Liver (tissue), 9 donors: ENCODE results near the gene SERPINE2. TPM values are rescaled to one million over a fixed set of nuclear protein-coding genes. Genes with fewer than 3 reads are reported as not detected.
A peak's percentile ranks its signal among the peaks of the same experiment; 100 is the strongest.

Source experiments
- DNase-seq: peaks from one replicate; pipeline ENCODE4 v3.0.0-alpha.2; 2017; ENCODE audit warnings: low spot score
- H3K27ac ChIP-seq, 2 donors: one replicate each; pipeline ENCODE4 v1.7.0; 2013; ENCODE audit warnings: inconsistent platforms in 2 of 2, low read length in 2 of 2, control low read depth in 1 of 2, low read depth in 1 of 2, mild to moderate bottlenecking in 1 of 2
- H3K27me3 ChIP-seq, 4 donors: one replicate each; pipeline versions ENCODE4 v1.6.1 to v1.7.0; 2013; ENCODE audit warnings: low read length in 3 of 4, inconsistent platforms in 1 of 4, mild to moderate bottlenecking in 1 of 4, moderate library complexity in 1 of 4; ENCODE audit not compliant: control insufficient read depth in 4 of 4, insufficient read depth in 4 of 4
- H3K36me3 ChIP-seq, 4 donors: one replicate each; pipeline versions ENCODE4 v1.6.1 to v1.7.0; 2013; ENCODE audit warnings: low read length in 3 of 4, mild to moderate bottlenecking in 3 of 4, low read depth in 1 of 4, moderate library complexity in 1 of 4; ENCODE audit not compliant: control insufficient read depth in 4 of 4, insufficient read depth in 3 of 4
- H3K4me1 ChIP-seq, 4 donors: one replicate each; pipeline versions ENCODE4 v1.6.1 to v1.7.0; 2013; ENCODE audit warnings: low read length in 3 of 4, mild to moderate bottlenecking in 3 of 4, moderate library complexity in 1 of 4; ENCODE audit not compliant: control insufficient read depth in 4 of 4, insufficient read depth in 4 of 4
- H3K4me3 ChIP-seq, 3 donors: one replicate each; pipeline versions ENCODE4 v1.6.1 to v1.7.0; 2013; ENCODE audit warnings: low read length in 3 of 3, control low read depth in 1 of 3, low read depth in 1 of 3, mild to moderate bottlenecking in 1 of 3
- H3K9ac ChIP-seq, 2 donors: one replicate each; pipeline ENCODE4 v1.7.0; 2013; ENCODE audit warnings: low read length in 2 of 2, mild to moderate bottlenecking in 2 of 2, moderate library complexity in 2 of 2, control low read depth in 1 of 2, low read depth in 1 of 2
- H3K9me3 ChIP-seq, 4 donors: one replicate each; pipeline versions ENCODE4 v1.6.1 to v1.7.0; 2013; ENCODE audit warnings: low read length in 3 of 4; ENCODE audit not compliant: control insufficient read depth in 4 of 4
- EGR1 ChIP-seq, 2 donors: IDR thresholded peaks; 2 replicates each; pipeline ENCODE4 v1.6.1; 2016 to 2018; ENCODE audit warnings: antibody characterized with exemption in 2 of 2, low read depth in 2 of 2
- FOXA2 ChIP-seq: IDR thresholded peaks from 2 replicates; pipeline ENCODE4 v1.6.1; 2016; ENCODE audit warnings: antibody characterized with exemption
- GABPA ChIP-seq, 2 donors: IDR thresholded peaks in 1 of 2; conservative IDR thresholded peaks in 1 of 2; 2 replicates each; pipeline ENCODE4 v1.6.1; 2016; ENCODE audit warnings: antibody characterized with exemption in 2 of 2, mild to moderate bottlenecking in 1 of 2, moderate library complexity in 1 of 2
- HNF4A ChIP-seq, 2 donors: conservative IDR thresholded peaks; 2 replicates each; pipeline ENCODE4 v1.6.1; 2016; ENCODE audit warnings: antibody characterized with exemption in 2 of 2, mild to moderate bottlenecking in 2 of 2
- HNF4G ChIP-seq: IDR thresholded peaks from 2 replicates; pipeline ENCODE4 v1.6.1; 2016; ENCODE audit warnings: antibody characterized with exemption
- NR2F2 ChIP-seq: IDR thresholded peaks from 2 replicates; pipeline ENCODE4 v1.6.1; 2016; ENCODE audit warnings: antibody characterized with exemption
- RAD21 ChIP-seq, 2 donors: IDR thresholded peaks; 2 replicates each; pipeline ENCODE4 v1.6.1; 2016; ENCODE audit warnings: antibody characterized with exemption in 2 of 2, mild to moderate bottlenecking in 2 of 2
- RXRA ChIP-seq, 2 donors: IDR thresholded peaks; 2 replicates each; pipeline ENCODE4 v1.6.1; 2017 to 2018; ENCODE audit warnings: antibody characterized with exemption in 2 of 2, mild to moderate bottlenecking in 1 of 2
- SP1 ChIP-seq: IDR thresholded peaks from 2 replicates; pipeline ENCODE4 v1.6.1; 2018; ENCODE audit warnings: antibody characterized with exemption, mild to moderate bottlenecking
- TAF1 ChIP-seq: conservative IDR thresholded peaks from 2 replicates; pipeline ENCODE4 v1.6.1; 2016; ENCODE audit warnings: antibody characterized with exemption, mild to moderate bottlenecking
- WGBS: extraction: QIAGEN DNeasy Blood & Tissue Kit; methylation state at CpG from one replicate; pipeline ENCODE4 v1.1.7; 2013; 5-methylcytosine and 5-hydroxymethylcytosine counted together
- polyA plus RNA-seq, 2 donors: library from polyadenylated mRNA; stranded (reverse) in 1 of 2; unstranded in 1 of 2; fragments of 200-250 nt in 1 of 2; fragments of >200 nt in 1 of 2; fragmentation: Nextera tagmentation in 1 of 2; extraction: Ambion mirVana in 1 of 2; gene quantifications; one replicate each; pipeline versions ENCODE4 v1.2.1 to v1.2.3, GENCODE V29; 2013 to 2015
- total RNA-seq, 2 donors: library from RNA; depleted of rRNA; stranded (reverse); fragments of >200 nt; gene quantifications; one replicate each; pipeline ENCODE4 v1.2.3, GENCODE V29; 2014
- TF ChIP-seq, protein P1 (sequence below): IDR thresholded peaks from 2 replicates; pipeline ENCODE4 v1.6.1; 2016; ENCODE audit warnings: antibody characterized with exemption
- TF ChIP-seq, protein P2 (sequence below): fragments of 150-350 bp; IDR thresholded peaks from 2 replicates; pipeline ENCODE4 v1.5.1; 2017; ENCODE audit warnings: improper control_type of control experiment, low read depth, low read length; ENCODE audit not compliant: missing input control
- TF ChIP-seq, protein P3 (sequence below): IDR thresholded peaks from 2 replicates; pipeline ENCODE4 v1.6.1; 2016; ENCODE audit warnings: antibody characterized with exemption
- TF ChIP-seq, protein P4 (sequence below): IDR thresholded peaks from 2 replicates; pipeline ENCODE4 v1.6.1; 2016; ENCODE audit warnings: antibody characterized with exemption, mild to moderate bottlenecking
- TF ChIP-seq, protein P5 (sequence below): IDR thresholded peaks from 2 replicates; pipeline ENCODE4 v1.6.1; 2016; ENCODE audit warnings: antibody characterized with exemption
- donor health status: healthy.
- donor health status: healthy.
- donor health status: healthy.
- donor health status: healthy.
- donor health status: healthy.

The SERPINE2 gene
- total and polyA plus RNA-seq, 4 donors: 0.92 to 4.8 (median 2.3) TPM

DNA sequence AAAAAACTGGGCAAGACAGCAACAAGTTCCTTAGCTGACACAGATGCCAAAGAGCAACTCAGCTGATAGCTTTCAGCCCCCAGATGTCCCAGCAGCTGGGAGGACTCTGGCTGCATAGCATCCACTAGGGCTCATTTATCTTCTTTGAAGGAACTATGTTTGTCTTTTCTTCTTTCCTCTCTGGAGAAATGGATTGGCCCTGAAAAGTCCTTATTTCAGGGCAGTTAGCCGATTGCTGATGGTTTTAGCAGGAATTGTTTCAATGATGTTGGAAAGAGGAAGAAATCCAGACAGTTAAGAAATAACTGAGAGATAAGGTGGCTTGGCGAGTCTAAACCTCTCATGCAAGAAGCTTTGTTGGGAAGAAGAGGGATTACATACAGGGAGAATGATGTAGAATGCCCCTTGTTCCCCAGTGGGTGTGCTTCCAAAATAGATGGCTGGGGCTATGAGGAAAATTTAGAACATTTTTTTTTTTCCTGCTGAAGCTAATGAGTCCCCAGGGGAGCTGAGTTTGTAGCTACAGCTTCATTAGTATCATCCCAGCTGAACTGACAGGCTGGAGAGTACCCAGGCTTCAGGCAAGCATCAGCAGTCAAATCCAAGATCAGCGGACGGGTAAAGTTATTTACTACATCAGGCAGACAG, 33.6 kb upstream of the SERPINE2 start:
- DNase-seq: no peak
- H3K27me3 ChIP-seq: no peaks in the 10 kb centered on the region
- H3K36me3 ChIP-seq: no peaks in the 10 kb centered on the region
- H3K4me3 ChIP-seq: no peak overlapping the region
- no peaks in the 10 kb centered on the region for H3K9me3 ChIP-seq
- H3K4me1 ChIP-seq: no peaks in the 10 kb centered on the region
- WGBS: 73% methylated on average over 4 of the region's 4 CpGs
- no peak overlapping the region for H3K27ac ChIP-seq
- TF ChIP-seq RXRA (IDR thresholded peaks at IDR 0.05) (no peak), RAD21 (IDR thresholded peaks at IDR 0.05) (peak; percentile 4 to 5), HNF4G (no peak), HNF4A (conservative IDR thresholded peaks at IDR 0.05) (no peak), GABPA (IDR thresholded peaks at IDR 0.05 in 1 of 2, conservative IDR thresholded peaks at IDR 0.05 in 1 of 2) (no peak), NR2F2 (peak; percentile 48)
- TF ChIP-seq, protein P1, sequence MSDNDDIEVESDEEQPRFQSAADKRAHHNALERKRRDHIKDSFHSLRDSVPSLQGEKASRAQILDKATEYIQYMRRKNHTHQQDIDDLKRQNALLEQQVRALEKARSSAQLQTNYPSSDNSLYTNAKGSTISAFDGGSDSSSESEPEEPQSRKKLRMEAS: no peak
- TF ChIP-seq, protein P2, sequence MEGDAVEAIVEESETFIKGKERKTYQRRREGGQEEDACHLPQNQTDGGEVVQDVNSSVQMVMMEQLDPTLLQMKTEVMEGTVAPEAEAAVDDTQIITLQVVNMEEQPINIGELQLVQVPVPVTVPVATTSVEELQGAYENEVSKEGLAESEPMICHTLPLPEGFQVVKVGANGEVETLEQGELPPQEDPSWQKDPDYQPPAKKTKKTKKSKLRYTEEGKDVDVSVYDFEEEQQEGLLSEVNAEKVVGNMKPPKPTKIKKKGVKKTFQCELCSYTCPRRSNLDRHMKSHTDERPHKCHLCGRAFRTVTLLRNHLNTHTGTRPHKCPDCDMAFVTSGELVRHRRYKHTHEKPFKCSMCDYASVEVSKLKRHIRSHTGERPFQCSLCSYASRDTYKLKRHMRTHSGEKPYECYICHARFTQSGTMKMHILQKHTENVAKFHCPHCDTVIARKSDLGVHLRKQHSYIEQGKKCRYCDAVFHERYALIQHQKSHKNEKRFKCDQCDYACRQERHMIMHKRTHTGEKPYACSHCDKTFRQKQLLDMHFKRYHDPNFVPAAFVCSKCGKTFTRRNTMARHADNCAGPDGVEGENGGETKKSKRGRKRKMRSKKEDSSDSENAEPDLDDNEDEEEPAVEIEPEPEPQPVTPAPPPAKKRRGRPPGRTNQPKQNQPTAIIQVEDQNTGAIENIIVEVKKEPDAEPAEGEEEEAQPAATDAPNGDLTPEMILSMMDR: no peak
- TF ChIP-seq, protein P3, sequence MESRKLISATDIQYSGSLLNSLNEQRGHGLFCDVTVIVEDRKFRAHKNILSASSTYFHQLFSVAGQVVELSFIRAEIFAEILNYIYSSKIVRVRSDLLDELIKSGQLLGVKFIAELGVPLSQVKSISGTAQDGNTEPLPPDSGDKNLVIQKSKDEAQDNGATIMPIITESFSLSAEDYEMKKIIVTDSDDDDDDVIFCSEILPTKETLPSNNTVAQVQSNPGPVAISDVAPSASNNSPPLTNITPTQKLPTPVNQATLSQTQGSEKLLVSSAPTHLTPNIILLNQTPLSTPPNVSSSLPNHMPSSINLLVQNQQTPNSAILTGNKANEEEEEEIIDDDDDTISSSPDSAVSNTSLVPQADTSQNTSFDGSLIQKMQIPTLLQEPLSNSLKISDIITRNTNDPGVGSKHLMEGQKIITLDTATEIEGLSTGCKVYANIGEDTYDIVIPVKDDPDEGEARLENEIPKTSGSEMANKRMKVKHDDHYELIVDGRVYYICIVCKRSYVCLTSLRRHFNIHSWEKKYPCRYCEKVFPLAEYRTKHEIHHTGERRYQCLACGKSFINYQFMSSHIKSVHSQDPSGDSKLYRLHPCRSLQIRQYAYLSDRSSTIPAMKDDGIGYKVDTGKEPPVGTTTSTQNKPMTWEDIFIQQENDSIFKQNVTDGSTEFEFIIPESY: no peak
- no peak overlapping the region for H3K9ac ChIP-seq

DNA sequence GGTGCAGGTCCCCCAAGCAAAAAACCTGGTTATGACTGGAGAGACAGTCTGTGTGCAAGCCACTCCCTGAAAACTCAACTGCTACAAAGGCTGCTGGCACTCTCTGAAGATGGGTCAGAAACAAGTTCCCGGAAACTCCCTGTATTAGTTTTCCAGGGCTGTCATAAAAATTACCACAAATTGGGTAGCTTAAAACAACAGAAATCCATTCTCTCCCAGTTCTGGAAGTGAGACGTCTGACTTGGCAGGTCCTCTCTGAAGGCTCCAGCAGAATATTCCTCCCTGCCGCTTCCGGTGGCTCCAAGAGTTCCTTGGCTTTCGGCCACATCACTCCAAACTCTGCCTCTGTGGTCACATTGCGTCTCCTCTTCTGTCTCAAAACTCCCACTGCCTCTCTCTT, 30.1 kb upstream of the SERPINE2 start:
- H3K27ac ChIP-seq: no peak overlapping the region

More for the DNA sequence above, 30.1 kb upstream of the SERPINE2 start:
- Histone ChIP-seq H3K9ac (no peak overlapping the region), H3K4me1 (no peaks in the 10 kb centered on the region), H3K36me3 (no peaks in the 10 kb centered on the region), H3K4me3 (no peak overlapping the region), H3K27me3 (no peaks in the 10 kb centered on the region), H3K9me3 (no peaks in the 10 kb centered on the region)
- WGBS: 79% methylated on average over 6 of the region's 6 CpGs
- DNase-seq: no peak
- TF ChIP-seq, protein P2: no peak
- TF ChIP-seq SP1 (no peak), TAF1 (no peak), FOXA2 (no peak), EGR1 (IDR thresholded peaks at IDR 0.05; ENCODE audit: low read depth in 2 of 2) (no peak), HNF4G (no peak), GABPA (IDR thresholded peaks at IDR 0.05 in 1 of 2, conservative IDR thresholded peaks at IDR 0.05 in 1 of 2) (no peak), RAD21 (IDR thresholded peaks at IDR 0.05) (no peak), RXRA (IDR thresholded peaks at IDR 0.05) (no peak)
- TF ChIP-seq, protein P4, sequence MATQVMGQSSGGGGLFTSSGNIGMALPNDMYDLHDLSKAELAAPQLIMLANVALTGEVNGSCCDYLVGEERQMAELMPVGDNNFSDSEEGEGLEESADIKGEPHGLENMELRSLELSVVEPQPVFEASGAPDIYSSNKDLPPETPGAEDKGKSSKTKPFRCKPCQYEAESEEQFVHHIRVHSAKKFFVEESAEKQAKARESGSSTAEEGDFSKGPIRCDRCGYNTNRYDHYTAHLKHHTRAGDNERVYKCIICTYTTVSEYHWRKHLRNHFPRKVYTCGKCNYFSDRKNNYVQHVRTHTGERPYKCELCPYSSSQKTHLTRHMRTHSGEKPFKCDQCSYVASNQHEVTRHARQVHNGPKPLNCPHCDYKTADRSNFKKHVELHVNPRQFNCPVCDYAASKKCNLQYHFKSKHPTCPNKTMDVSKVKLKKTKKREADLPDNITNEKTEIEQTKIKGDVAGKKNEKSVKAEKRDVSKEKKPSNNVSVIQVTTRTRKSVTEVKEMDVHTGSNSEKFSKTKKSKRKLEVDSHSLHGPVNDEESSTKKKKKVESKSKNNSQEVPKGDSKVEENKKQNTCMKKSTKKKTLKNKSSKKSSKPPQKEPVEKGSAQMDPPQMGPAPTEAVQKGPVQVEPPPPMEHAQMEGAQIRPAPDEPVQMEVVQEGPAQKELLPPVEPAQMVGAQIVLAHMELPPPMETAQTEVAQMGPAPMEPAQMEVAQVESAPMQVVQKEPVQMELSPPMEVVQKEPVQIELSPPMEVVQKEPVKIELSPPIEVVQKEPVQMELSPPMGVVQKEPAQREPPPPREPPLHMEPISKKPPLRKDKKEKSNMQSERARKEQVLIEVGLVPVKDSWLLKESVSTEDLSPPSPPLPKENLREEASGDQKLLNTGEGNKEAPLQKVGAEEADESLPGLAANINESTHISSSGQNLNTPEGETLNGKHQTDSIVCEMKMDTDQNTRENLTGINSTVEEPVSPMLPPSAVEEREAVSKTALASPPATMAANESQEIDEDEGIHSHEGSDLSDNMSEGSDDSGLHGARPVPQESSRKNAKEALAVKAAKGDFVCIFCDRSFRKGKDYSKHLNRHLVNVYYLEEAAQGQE: no peak
- TF ChIP-seq, protein P1: no peak
- TF ChIP-seq, protein P5, sequence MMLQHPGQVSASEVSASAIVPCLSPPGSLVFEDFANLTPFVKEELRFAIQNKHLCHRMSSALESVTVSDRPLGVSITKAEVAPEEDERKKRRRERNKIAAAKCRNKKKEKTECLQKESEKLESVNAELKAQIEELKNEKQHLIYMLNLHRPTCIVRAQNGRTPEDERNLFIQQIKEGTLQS: no peak
